GM18499 (cell line): Measurements from ENCODE around the gene HDC.

Experiments used
- ATAC-seq: cut with Tn5 transposase; IDR thresholded peaks from one replicate; pipeline ENCODE4 v1.9.1; 2021; ENCODE audit warnings: moderate number of reproducible peaks; ENCODE audit not compliant: insufficient read depth, unreplicated experiment

HDC gene

DNA sequence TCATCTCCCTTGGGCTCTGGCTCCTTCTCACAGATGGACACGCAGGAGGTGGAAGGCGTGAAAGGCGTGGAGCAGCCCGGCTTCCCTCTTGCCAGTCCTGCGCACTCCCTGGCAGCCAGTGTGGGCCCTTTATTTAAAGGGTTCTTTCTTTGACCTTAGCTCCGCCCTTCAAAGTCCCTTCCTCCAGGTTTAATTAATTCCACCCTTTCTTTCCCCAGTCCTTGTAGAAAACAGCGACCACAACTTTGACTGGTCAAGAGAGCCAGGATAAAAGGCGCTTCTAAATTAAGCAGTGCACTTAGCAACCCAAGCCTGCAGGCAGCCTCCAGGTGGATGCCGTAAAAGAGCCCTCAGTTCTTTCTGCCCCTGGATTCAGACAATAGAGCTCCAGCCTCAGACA, at the start of gene HDC:
TSS of gene HDC (minus strand) at position 107 of the 400 bp plus-strand sequence. CDS start at position 4, 103 bp downstream.
- ATAC-seq, result no peak

- ATAC-seq, result no peak
Measured at GRCh38 chr15:50312636-50313035, 47.1 kb upstream of the HDC start.

GRCh38 chr15:50307799-50308198, 42.3 kb upstream of the HDC start:
- ATAC-seq, result no peak

- ATAC-seq, result no peak
Measured at GRCh38 chr15:50304836-50305235, 39.3 kb upstream of the HDC start.

DNA sequence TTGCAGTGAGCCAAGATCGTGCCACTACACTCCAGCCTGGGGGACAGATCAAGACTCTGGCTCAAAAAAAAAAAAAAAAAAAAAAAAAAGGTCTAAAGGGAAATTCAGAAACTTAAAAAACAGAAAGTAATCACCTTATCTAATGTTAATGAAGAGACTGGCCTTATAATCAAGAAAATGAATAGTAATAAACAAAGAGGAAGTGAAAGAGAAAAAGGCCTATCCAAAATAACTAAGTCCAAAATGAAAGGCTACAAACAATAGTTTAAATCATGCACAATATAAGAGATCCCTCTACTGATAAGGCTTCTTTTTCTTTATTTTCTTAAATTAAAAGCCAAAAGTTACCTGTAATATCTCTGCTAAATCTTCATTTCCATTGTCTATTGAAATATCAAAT, 37.1 kb upstream of the HDC start:
- no peak for ATAC-seq

GRCh38 chr15:50298340-50298739, 32.8 kb upstream of the HDC start:
- ATAC-seq, result no peak

GRCh38 chr15:50295966-50296365, 30.4 kb upstream of the HDC start:
- ATAC-seq, result no peak

DNA sequence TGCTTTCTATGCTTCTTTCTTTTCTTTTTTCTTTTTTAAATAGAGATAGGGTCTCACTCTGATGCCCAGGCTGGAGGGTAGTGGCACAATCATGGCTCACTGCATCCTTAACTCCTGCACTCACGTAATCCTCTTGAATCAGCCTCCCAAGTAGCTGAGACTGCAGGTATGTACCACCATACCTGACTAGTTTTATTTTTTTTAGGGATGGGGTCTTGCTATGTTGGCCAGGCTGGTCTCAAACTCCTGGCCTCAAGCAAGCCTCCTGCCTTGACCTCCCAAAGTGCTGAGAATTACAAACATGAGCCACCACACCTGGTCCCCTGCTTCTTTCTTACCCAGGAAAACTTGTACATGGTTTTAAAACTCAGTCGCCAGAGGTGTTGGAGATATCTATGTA, 24.2 kb upstream of the HDC start:
- no peak for ATAC-seq

- ATAC-seq, result no peak
Measured at GRCh38 chr15:50287324-50288116, 22.0 kb upstream of the HDC start.

DNA sequence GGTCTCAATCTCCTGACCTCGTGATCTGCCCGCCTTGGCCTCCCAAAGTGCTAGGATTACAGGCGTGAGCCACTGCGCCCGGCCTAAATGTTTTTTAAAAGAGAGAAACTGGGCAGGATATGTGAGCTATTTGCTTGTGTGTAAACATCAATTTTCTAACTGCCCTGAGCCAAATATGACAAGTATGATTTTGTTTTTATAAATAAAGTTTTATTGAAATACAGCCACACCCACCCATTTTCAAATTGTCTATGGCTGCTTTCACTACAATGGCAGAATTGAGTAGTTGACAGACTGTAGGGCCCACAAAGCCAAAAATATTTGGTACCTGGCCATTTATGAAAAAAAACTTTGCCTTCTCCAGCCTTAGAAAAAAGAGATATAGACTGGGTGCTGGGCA, 15.9 kb upstream of the HDC start:
- no peak for ATAC-seq

DNA sequence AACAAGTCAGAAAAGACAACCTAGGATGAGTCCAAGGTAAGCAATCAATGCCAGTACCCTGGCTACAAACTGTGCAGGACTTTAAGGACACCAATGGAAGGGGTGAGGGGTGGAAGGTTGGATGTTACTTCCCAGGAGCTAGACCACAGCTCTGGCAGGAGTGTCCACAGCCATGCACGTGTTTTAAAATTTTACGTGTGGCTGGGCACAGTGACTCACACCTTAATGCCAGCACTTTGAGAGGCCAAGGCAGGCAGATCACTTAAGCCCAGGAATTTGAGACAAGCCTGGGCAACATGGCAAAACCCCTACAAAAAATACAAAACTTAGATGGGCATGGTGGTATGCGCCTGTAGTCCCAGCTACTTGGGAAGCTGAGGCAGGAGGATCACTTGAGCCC, 14.7 kb upstream of the HDC start:
- ATAC-seq, result no peak

GRCh38 chr15:50278496-50278895, 13.0 kb upstream of the HDC start:
- ATAC-seq, result no peak

GRCh38 chr15:50277370-50277769, 11.8 kb upstream of the HDC start:
- ATAC-seq, result no peak

DNA sequence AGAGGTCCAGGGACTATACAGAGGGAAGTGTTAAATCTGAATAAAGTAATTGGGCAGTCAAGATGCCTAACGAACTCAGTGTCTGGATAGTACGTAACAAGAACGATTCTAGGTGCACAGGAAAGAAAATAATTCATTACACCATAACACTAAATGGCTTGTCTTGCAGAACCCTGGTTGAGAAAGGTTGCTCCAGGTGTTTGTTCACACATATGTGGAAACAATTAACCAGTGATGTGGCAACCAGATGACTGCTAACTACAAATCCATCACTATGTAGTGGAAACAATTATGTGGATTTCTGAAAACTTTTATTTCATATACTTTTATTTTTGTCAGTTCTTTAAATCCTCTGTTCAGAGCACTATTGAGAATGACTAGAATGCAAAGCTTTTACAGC, 10.4 kb upstream of the HDC start:
- ATAC-seq, result no peak

DNA sequence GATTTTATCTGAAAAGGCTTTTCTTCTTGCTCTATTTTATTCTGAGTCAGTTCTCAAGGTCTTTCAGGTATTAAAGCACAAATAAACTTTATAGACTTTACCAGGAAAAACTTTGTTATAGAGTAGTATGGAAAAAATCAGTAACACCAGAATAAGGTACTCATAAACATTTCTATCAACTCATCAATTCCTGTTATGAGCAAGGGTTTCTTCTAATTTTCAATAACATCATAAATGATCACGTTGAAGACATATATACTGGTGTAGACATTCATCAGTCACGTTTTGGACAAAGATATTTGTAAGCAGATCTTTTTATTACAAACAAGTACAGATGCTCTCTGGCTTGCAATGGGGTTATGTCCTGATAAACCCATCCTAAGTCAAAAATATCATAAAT, 9.6 kb upstream of the HDC start:
- ATAC-seq, result no peak

GRCh38 chr15:50267577-50267976, 2.1 kb upstream of the HDC start:
- no peak for ATAC-seq

- ATAC-seq, result no peak
Measured at GRCh38 chr15:50262533-50262932, 3.0 kb downstream of the HDC start.

- no peak for ATAC-seq
Measured at GRCh38 chr15:50261981-50262380, 3.5 kb downstream of the HDC start.

- ATAC-seq, result no peak
Measured at GRCh38 chr15:50260969-50261496, 4.5 kb downstream of the HDC start.

DNA sequence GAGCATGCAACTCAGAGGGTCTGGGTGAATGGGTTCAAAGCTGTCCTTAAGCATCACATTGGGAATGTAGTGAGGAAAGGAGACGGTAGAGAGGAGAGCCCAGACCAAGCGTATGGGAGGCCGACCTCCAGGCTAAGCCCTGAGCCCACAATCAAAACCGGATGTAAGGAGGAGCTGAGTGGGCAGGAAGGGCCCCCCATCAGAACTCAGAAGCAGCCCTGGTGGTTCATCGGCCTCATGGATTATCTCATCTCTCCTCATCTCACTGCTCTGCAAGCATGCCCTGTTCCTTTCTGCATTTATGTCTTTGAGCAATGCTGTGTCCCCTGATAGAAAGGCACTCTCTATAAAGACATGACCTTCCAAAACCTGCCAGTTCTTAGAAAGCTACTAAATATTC, 6.2 kb downstream of the HDC start:
- no peak for ATAC-seq

DNA sequence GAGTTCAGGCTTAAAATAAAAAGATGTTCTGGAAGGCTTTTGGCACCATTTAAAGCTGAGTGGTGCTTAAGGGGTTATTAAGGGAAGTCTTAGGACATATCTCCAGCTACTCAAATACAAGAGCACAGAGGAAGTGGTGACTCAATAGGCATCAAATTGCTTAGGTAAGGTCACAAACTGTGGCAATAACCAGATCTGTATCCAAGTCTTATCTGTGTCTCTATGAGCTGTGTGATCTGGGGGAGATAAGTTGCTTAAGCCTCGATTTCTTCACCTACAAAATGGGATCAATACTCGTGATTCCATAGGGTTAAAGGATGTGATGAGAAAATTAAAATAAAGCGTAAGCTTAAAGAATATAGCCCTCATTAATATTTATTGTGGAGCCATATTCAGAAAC, 7.6 kb downstream of the HDC start:
- no peak for ATAC-seq

DNA sequence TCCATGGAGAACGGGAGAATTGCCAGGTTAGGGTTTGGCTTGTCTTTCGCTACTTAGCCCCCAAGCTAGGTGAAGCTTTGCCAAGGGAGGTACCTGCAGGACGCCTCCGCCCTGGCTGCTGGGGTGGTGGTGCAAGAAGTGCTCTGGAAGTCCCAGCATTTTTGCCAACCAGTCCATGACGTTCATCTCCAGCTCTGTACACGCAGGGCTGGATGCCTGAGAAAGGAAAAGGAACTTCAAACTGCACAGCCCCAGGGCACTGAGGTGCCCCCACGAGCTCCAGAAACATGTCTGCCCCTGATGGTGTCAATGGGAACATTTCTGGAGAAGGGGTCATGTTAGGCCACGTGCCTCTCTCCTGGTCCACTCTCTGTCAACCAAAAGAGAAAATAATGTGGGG, 8.2 kb downstream of the HDC start:
- no peak for ATAC-seq
